Measurements from ENCODE around the gene EPHA3.

EPHA3 gene

GRCh38 chr3:89072642-89073041 lies 34.8 kb upstream of the EPHA3 start:
- Histone ChIP-seq H3K36me3 (no peaks in the 10 kb centered on the region), H3K9me3 (no peaks in the 10 kb centered on the region), H3K4me1 (no peaks in the 10 kb centered on the region), H3K27me3 (no peaks in the 10 kb centered on the region), H3K27ac (no peak overlapping the region), H3K4me3 (no peak overlapping the region)
- intact Hi-C loops (cut with DNase I; ENCODE audit: low total_unique reads) = no loop called here
- no peak for DNase-seq
- TF ChIP-seq CTCF (IDR thresholded peaks at IDR 0.05) = no peak

- Histone ChIP-seq H3K9me3 (no peaks in the 10 kb centered on the region), H3K4me1 (no peaks in the 10 kb centered on the region), H3K27ac (no peak overlapping the region), H3K4me3 (no peak overlapping the region), H3K36me3 (no peaks in the 10 kb centered on the region), H3K27me3 (no peaks in the 10 kb centered on the region)
- intact Hi-C loops (cut with DNase I; ENCODE audit: low total_unique reads) = no loop called here
- TF ChIP-seq CTCF (IDR thresholded peaks at IDR 0.05) = no peak
- no peak for DNase-seq
These were observed 27.5 kb upstream of the EPHA3 start for GRCh38 chr3:89079944-89080343.

- Histone ChIP-seq H3K27ac (no peak overlapping the region), H3K36me3 (no peaks in the 10 kb centered on the region), H3K4me3 (no peak overlapping the region), H3K27me3 (no peaks in the 10 kb centered on the region), H3K4me1 (no peaks in the 10 kb centered on the region), H3K9me3 (no peaks in the 10 kb centered on the region)
- no peak for DNase-seq
- TF ChIP-seq CTCF (IDR thresholded peaks at IDR 0.05) = no peak
- intact Hi-C loops (cut with DNase I; ENCODE audit: low total_unique reads) = no loop called here
These were observed 19.6 kb upstream of the EPHA3 start for GRCh38 chr3:89087851-89088250.

GRCh38 chr3:89098173-89098572 lies 9.2 kb upstream of the EPHA3 start:
- intact Hi-C loops (cut with DNase I; ENCODE audit: low total_unique reads) = no loop called here
- DNase-seq = no peak
- H3K4me3 ChIP-seq = no peak overlapping the region
- H3K36me3 ChIP-seq = no peaks in the 10 kb centered on the region
- no peak for TF ChIP-seq CTCF (IDR thresholded peaks at IDR 0.05)
- H3K9me3 ChIP-seq = no peaks in the 10 kb centered on the region
- no peaks in the 10 kb centered on the region for H3K4me1 ChIP-seq
- H3K27ac ChIP-seq = no peak overlapping the region
- H3K27me3 ChIP-seq = no peaks in the 10 kb centered on the region

GRCh38 chr3:89098964-89099585 lies 8.3 kb upstream of the EPHA3 start:
- no peaks in the 10 kb centered on the region for H3K4me1 ChIP-seq
- intact Hi-C loops (cut with DNase I; ENCODE audit: low total_unique reads) = no loop called here
- H3K4me3 ChIP-seq = no peak overlapping the region
- no peaks in the 10 kb centered on the region for H3K9me3 ChIP-seq
- peak; percentile 65 to 94 for TF ChIP-seq CTCF (IDR thresholded peaks at IDR 0.05)
- H3K27ac ChIP-seq = no peak overlapping the region
- H3K36me3 ChIP-seq = no peaks in the 10 kb centered on the region
- peak; percentile 32 to 63 for DNase-seq
- no peaks in the 10 kb centered on the region for H3K27me3 ChIP-seq

- intact Hi-C loops (cut with DNase I; ENCODE audit: low total_unique reads) = no loop called here
- no peak for DNase-seq
- Histone ChIP-seq H3K4me1 (no peaks in the 10 kb centered on the region), H3K4me3 (no peak overlapping the region), H3K27me3 (peaks cover 0 to 15% of the 10 kb centered on the region in 2 donors), H3K27ac (no peak overlapping the region), H3K9me3 (no peaks in the 10 kb centered on the region), H3K36me3 (no peaks in the 10 kb centered on the region)
- no peak for TF ChIP-seq CTCF (IDR thresholded peaks at IDR 0.05)
These were observed 6.2 kb upstream of the EPHA3 start for GRCh38 chr3:89101251-89101650.

Data from tibial artery (tissue), 4 donors.